HG03575 (cell line): ENCODE data around the gene HMGB4.

Experiments used
- ATAC-seq: cut with Tn5 transposase; IDR thresholded peaks from one replicate; pipeline ENCODE4 v1.9.1; 2021; ENCODE audit not compliant: unreplicated experiment, insufficient number of reproducible peaks, low FRiP score; ENCODE audit errors: extremely low read depth

The HMGB4 gene

DNA sequence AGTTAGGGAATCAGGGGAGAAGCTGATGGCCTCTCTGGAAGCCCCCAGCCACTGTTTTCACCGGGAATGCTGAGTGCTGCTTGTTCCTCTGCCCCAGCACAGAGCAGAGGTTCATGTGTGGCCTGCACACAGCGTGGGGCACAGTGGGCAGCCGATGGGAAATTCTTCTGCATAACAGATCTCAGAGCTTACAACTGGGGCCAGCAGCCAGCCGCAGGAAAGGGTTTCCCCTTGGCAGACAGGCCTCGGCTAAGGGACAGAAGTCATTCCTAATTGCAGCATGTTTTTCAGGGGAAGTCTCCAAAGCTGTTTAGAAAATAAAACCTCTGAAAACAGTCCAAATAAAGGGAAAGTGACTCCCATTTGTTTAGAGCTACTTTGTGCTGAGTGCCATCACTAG lies 22.6 kb downstream of the HMGB4 start:
- ATAC-seq, result no peak

DNA sequence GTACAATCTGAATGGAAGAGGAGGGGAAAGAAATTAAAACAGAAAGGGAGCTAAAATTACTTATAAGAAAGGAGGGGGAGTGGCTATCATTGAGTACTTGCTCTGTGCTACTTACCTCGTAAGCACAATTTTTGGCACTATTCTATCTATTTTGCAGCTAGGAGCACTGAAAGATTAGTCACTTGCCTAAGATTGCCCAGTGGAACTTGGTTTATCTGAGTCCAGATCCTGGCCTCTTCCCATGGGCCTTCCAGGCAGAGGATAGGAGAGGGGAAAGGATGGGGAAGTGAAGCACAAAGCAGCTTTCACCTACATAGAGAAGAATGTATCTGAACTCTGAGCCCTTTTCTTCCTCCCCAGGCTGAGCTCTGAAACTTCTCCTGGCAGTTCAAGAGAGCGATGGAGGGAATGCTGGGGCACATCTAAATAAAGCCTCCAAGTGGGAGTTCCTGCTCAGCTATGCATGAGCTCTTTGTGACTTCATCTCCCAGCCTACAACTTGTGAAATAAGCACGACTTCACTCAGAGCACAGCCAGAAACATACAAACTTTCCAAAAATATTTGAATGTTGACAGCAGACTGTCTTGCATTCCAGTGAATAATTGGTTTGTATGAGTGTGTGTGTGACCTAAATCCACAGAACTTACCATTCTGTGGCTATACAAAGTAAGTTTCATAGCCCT lies 29.4 kb downstream of the HMGB4 start:
- no peak for ATAC-seq

DNA sequence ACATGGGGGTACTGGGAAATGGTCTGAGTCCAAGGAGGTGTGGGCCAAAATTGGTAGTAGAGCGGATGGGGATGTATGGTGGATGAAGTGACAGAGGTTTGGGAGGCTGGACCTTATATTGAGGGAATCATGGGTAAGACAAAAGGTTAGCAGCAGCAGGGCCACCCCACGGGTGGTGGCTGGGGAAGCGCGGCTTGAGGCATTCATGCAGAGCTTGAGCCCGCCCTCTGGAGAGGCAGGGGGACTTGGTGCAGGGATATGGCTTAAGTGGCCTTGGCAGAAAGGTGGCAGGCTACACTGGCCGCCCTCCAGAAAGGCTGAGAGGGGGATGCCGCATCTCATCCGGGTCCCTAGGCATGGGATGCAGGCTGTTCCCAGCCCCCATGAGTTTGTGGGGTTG lies 31.5 kb downstream of the HMGB4 start:
- ATAC-seq, result no peak

DNA sequence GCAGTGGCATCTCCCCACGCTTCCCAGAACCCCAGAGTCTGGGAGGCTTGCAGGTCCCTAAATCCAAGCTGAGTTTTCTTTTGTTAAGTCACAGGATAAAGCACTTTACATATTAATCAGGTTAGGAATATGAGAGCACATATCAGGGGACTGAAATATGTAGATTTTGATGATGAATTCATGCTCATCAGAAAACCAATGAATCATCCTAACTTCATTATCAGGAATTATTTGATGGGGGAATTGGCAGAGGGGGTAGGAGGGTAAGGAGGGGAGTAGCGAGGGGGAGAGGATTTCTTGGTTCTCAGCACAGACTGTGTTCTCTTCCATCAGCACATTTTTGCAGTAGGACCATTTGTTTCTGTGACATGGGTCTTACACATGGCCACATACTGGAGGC lies 32.1 kb downstream of the HMGB4 start:
- no peak for ATAC-seq

DNA sequence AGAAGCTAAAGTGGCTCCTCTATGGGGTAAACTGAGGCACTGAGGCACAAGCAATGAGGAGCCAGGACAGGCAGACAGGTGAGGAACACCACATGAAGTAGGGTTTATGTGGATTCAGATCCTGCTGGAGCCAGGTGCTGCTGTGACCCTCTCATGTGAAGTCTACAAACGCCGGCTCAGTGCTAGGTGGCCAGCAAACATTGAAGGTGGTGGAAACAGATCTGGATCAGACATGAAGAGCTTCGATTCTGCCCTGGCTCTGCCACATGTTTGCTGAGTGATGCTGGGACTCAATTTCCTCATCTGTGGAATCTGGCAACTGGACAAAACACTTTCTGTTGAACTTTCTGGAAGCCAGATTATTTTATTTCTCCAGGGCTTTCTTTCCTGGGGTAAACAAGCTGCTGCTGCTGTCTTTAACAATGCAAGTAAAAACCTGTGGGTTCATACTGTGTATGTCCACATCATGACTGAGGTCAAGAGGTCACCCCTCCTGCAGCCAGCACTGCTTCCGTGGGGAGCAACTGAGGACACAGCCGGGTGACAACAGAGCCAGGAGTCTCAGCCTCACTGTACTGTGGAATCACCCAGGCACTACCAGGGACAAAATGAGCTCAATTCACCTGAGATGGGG lies 33.3 kb downstream of the HMGB4 start:
- ATAC-seq, result no peak

DNA sequence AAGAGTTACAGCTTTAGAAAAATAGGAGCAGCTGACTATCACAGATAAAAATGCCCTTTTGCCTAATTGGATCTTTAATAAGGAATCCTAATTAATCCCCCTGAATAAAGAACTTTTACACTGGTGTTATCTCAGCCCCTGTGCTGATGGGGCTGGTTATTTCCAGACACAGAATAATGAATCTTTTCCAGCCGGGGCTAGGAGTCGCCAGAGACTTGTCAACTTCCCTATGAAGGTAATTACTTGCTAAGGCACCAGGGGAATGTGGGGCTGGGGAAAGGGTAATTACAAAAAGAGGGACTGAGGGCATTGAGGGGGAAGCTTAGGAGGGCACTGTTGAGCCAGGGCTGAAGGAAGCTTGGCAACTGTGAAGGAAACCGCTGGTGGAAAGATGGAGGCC lies 34.5 kb downstream of the HMGB4 start:
- no peak for ATAC-seq

DNA sequence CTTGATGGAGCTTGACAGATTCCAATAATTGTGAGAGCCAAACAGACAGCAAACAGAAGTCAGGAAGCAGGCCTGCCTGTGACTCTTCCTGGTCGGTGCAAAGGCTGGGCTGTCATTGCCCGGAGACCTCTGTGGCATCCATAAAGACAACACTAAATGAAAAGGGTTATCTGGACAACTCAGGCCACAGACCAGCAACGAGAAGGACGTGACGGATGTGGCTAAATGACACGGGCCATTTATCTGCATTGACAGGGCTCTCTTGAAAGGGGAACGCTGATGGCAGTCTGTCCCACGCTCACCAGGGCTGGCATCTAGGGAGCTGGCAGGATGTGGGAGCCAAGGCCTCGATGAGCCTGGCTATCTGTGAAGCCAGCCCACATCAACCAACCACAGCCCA lies 35.0 kb downstream of the HMGB4 start:
- no peak for ATAC-seq

DNA sequence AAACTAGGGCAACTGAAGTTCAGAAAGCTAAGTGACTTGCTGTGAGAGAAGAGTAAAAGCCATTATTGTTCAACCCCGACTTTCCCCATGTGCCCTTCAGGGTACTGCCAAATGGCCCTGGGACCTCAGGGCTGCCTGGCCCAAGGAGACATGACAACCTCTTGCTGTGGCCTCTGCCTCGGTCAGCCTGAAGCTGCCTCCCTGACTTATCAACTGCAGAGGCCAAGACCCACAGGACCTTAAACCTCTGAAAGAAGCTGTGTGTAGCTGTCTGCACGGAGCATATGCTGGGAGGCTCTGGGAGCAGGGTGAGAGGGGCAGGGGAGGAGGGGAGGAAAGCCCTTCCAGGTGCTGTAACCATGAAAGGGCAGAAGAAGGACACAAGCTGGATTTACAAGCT lies 35.9 kb downstream of the HMGB4 start:
- no peak for ATAC-seq

DNA sequence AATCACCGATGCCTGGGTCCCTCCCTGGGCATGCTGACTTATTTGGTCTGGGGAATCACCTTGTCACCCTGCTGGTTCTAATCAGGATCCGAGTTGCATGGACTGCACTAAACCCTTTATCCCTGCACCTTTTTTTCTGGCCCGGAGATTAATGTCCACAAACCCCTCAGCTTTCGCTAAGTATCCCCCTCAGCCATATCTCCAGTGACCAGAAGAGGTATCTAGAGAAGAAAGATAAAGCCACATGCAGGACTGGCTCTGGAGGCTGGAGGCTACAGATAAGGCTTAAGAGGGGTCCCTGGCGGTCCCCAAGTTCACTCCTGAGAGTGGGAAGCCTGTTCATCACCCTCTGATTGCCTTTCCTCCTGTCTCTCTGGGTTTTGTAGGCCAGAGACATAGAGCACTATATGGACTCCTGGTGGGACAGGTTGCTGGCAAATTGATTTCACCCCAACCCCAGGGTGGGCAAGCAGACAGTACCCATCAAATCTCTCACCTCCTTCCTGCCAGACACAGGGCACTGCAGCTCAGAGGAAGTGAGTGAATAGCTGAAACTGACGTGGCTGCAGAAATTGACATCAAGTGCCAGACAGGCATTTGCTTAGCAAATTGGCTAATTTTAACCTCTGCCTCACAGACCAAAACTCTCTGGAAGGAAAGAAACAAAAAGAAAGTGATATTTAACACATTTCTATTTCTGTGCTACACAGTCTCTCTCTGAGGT lies 38.8 kb downstream of the HMGB4 start:
- no peak for ATAC-seq

DNA sequence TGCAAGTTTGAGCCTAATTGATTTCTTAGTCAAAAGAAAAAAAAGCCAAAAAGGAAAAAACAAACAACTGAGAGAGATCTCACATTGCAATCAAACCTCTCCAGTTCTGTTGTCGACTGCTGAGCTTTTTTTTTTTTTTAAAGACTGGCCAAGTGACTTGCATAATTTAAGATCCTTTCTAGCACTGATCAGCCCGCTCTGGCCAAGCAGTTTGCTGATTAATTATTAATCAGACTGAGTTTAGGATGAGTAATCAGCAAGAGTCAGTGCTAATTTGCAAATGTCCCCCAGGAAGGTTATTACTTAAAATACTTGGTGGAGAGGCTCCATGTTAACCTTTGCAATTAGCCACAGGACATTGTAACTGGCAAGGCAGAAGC lies 39.3 kb downstream of the HMGB4 start:
- ATAC-seq, result no peak

DNA sequence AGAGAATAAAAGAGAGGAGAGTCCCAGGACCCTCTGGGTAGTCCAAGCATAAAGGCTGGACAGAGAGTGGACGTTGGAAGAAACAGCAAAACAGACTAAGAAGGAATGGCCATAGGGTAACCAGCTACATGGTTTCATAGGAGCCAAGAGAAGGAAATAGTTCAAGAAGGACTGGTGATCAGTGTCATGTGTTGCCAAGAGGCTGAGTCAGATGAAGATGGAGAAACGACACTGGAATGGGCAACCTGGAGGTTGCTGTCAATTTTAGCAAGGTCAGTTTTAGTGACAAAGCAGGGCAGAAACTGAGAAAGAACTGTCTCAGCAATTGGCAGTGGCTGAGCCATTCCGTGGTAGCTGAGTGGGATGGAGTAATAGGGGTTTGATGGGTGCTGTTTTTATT lies 41.4 kb downstream of the HMGB4 start:
- ATAC-seq, result no peak

DNA sequence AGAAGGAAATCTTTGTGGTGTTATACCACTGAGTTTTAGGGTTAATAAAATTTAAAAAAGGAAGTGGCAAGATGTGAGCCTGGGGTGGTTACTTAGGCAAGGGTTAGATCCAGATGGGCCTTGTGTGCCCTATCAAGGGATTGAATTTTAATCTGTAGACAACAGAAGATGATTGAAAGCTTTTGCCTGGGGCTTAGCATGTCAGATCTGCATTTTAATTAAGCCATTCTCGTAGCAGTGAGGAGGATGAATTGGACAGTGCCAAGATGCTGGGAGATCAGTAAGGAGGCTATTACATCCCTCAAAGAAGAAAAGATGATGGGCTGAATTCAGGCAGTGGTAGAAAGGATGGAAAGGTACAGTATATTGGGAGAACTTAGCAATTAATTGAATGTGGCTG lies 42.3 kb downstream of the HMGB4 start:
- ATAC-seq, result no peak

DNA sequence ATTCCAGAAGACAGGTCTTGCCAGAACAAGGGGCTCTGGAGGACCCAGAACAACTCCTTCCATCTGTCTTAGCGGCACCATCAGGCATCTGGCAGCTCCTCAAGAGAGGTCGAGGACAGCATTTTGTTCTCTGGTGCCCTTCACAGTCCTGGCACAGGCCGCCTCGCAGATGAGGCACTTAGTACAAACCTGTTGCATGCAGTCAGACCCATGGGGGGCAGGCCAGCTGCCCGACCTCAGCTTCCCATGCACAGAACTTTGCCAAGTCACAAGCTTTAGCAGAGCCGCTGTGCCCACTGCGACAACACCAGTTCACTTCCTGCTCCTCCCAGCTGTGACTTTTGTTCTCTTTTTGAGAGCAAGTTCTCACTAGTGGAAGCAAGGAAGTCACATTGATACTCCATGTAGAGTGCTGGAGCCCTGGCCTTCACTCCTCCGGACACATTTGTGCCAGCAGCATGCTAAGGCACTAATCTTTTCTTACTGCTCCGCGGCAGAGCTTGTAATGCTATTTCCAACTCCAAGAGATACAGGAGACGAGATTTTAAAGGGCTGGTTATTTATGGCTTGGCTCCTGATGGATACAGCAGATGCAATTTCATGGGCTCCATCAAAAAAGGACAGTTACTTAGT lies 44.6 kb downstream of the HMGB4 start:
- ATAC-seq, result no peak
